Transverse colon (tissue), 4 donors: ENCODE data around the gene SOWAHA. TPM values are rescaled to one million over a fixed set of nuclear protein-coding genes. Genes with fewer than 3 reads are reported as not detected.
A peak's percentile ranks its signal among the peaks of the same experiment; 100 is the strongest.

ENCODE experiments used
- DNase-seq: peaks from one replicate; pipeline ENCODE4 v3.0.0-alpha.2; 2019
- H3K27ac ChIP-seq, 4 donors: fragments of 200-600 bp; sonication (generic); 2 replicates each; pipeline ENCODE4 v1.5.1; 2016 to 2018; ENCODE audit warnings: inconsistent platforms in 4 of 4
- H3K27me3 ChIP-seq: fragments of 200-600 bp; sonication (generic); 2 replicates; pipeline ENCODE4 v1.5.1; 2017; ENCODE audit warnings: inconsistent platforms
- H3K36me3 ChIP-seq, 4 donors: fragments of 200-600 bp; sonication (generic); 2 replicates each; pipeline ENCODE4 v1.5.1; 2017 to 2019; ENCODE audit warnings: inconsistent platforms in 4 of 4
- H3K4me1 ChIP-seq, 4 donors: fragments of 200-600 bp; sonication (generic); 2 replicates each; pipeline ENCODE4 v1.5.1; 2017 to 2020; ENCODE audit warnings: inconsistent platforms in 4 of 4
- H3K4me3 ChIP-seq, 4 donors: fragments of 200-600 bp; sonication (generic); 1 replicate in 1 of 4; 2 replicates in 3 of 4; pipeline versions ENCODE4 v1.5.1 to v1.6.1; 2017 to 2019; ENCODE audit warnings: inconsistent platforms in 4 of 4
- H3K9me3 ChIP-seq, 2 donors: fragments of 200-600 bp; sonication (generic); 2 replicates each; pipeline ENCODE4 v1.5.1; 2017 to 2019; ENCODE audit warnings: inconsistent platforms in 2 of 2
- EP300 ChIP-seq: sonication (generic); formaldehyde crosslinking; IDR thresholded peaks from one replicate; pipeline ENCODE4 v1.6.1; 2017; ENCODE audit warnings: antibody characterized with exemption, low read depth
- POLR2A ChIP-seq: fragments of 450-650 bp; IDR thresholded peaks from one replicate; pipeline ENCODE4 v1.6.1; 2016; ENCODE audit warnings: antibody characterized with exemption, mild to moderate bottlenecking, moderate library complexity
- POLR2AphosphoS5 ChIP-seq, 3 donors: sonication (generic); formaldehyde crosslinking; IDR thresholded peaks; one replicate each; pipeline ENCODE4 v1.6.1; 2016; ENCODE audit warnings: antibody characterized with exemption in 3 of 3
- WGBS, 2 donors: methylation state at CpG; one replicate each; pipeline ENCODE4 v1.1.5; 2018; ENCODE audit warnings: low coverage in 1 of 2; 5-methylcytosine and 5-hydroxymethylcytosine counted together
- in situ Hi-C, 4 donors: fragments of 200-750 bp; cut with MboI; loops; one replicate each; pipeline versions ENCODE4 v1.15.0 to v1.15.1; 2017; ENCODE audit warnings: low sequenced_read_pairs in 3 of 4, low pct_ligation_motif_present in 1 of 4, low pct_unique_long_range_greater_than_20kb in 1 of 4
- intact Hi-C: fragments of 100-400 bp; cut with DNase I; formaldehyde crosslinking; loops from one replicate; pipeline ENCODE4 v1.15.1; 2023; ENCODE audit warnings: low total_unique reads
- total RNA-seq, 4 donors: library from RNA; depleted of rRNA; stranded (reverse); fragments of >200 nt; gene quantifications; one replicate each; pipeline ENCODE4 v1.1.0, GENCODE V29; 2016
- TF ChIP-seq, protein P1 (sequence below), 5 experiments: fragments of 200-600 bp in 3 of 5; fragments of 450-650 bp in 2 of 5; sonication (generic) in 3 of 5; IDR thresholded peaks; 1 replicate in 2 of 5; 2 replicates in 3 of 5; pipeline ENCODE4 v1.5.1; 2016 to 2017; ENCODE audit warnings: antibody characterized with exemption in 5 of 5, inconsistent platforms in 3 of 5, mild to moderate bottlenecking in 2 of 5, moderate library complexity in 1 of 5

The SOWAHA gene
- total RNA-seq, 4 donors from 2014 or later: 35.2 to 93.5 (median 76.0) TPM

DNA sequence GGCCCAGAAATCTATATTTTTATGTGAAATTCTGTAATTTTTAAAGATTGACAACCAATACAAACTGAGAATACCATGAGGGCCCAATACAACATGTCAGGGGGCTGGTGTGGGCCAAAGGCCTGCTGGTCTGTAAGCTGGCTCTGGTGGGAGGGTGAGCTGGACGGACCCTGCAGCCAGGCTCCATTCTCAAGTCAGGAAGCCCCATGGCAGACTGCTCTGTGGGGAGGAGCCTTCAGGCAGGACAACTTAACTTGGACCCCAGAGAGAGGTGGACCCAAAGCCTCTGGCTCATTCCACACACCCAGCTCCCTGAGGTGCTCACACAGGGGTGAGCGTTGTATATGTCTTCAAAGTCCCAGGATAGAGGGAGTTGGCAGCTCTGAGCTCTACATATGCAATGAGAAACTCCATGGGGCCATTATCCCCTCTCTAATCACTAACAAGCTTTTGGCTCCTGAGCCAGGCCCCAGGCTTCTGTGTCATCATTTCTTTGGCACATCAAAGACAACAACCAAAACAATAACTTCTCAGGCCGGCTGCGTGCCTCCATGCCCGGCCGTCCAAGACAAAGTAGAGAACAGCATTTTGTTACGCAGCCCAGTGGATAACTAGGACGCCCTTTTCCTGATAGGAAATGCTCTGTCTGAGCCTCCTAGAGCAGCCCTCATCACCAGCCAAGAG, 42.5 kb upstream of the SOWAHA start:
- Histone ChIP-seq H3K4me3 (no peak overlapping the region), H3K9me3 (no peaks in the 10 kb centered on the region), H3K36me3 (no peaks in the 10 kb centered on the region), H3K27ac (peak overlapping the region in 1 of 4 donors; percentile 14), H3K4me1 (peaks cover 7 to 24% (median 17%) of the 10 kb centered on the region in 4 donors), H3K27me3 (no peaks in the 10 kb centered on the region)
- TF ChIP-seq POLR2A: no peak
- TF ChIP-seq EP300: no peak
- no peak for TF ChIP-seq POLR2AphosphoS5 (IDR thresholded peaks at IDR 0.05)
- TF ChIP-seq, protein P1, sequence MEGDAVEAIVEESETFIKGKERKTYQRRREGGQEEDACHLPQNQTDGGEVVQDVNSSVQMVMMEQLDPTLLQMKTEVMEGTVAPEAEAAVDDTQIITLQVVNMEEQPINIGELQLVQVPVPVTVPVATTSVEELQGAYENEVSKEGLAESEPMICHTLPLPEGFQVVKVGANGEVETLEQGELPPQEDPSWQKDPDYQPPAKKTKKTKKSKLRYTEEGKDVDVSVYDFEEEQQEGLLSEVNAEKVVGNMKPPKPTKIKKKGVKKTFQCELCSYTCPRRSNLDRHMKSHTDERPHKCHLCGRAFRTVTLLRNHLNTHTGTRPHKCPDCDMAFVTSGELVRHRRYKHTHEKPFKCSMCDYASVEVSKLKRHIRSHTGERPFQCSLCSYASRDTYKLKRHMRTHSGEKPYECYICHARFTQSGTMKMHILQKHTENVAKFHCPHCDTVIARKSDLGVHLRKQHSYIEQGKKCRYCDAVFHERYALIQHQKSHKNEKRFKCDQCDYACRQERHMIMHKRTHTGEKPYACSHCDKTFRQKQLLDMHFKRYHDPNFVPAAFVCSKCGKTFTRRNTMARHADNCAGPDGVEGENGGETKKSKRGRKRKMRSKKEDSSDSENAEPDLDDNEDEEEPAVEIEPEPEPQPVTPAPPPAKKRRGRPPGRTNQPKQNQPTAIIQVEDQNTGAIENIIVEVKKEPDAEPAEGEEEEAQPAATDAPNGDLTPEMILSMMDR (IDR thresholded peaks at IDR 0.05): no peak
- no peak for DNase-seq
- intact Hi-C loops (no loop called here), in situ Hi-C loops (no loop called here)
- 86% methylated on average over 7 of the region's 8 CpGs; no CpG with 5 or more reads in 1 of the 2 donors for WGBS, 2 donors

DNA sequence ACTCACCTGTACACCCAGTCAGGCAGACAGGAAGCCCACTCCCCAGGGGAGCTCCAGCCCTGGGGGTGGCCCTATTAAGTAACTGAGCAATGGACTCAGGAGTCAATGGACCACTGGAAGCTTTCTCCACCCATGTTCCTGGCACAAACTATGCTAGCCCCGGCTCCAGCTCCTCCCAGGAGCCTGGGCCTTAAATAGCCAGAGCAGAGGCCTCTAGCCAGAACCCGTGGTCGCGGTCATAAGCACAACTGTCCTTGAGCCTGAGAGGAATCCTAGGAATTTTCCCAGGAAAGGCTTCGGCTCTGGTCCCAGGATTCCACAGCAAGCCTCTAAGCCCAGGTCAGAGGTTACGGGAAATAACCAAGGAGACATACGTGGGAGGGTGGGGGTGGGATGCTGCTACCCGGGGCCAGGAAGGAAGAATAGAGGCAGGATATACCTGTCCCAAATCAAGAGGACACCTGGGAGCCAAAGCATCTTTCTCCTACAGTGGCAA, 41.6 kb upstream of the SOWAHA start:
- no peaks in the 10 kb centered on the region for H3K36me3 ChIP-seq

DNA sequence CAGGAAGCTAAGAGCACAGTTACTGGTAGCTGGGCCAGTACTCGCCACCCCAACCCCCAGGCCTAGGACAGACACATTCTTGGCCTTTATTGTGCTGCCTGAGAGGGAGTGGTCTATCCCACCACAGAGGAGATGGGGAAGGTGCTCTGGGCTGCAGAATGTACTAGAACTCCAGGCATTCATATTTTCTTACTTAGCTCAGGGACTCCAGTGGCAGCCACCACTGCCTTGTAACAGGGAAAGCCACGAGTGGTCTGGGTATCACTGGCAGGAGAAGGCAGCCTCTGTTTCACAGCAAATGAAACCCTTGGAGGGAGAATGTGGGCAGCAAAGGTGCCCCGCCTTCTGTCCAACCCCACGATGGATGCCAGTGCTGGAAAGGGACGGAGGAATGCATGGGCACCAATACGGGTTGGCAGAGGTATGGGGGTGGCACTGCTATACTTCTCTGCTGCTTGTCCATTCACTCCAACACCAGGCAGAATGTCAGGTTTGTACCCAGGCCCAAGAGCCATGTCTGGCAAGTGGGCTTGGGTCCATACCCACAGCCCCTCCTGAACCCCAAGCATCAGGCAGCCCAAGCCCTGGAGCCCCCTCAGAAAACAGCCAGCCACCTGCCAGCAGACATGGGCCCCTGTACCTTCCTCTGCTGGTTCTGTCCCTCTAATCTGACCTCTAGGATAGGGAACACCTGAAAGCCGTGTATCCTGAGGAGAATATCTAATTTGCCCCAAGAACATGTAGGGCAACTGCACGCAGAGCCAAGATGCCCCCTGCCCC, 40.6 kb upstream of the SOWAHA start:
- H3K4me3 ChIP-seq: no peak overlapping the region
- H3K9me3 ChIP-seq: no peaks in the 10 kb centered on the region
- H3K27ac ChIP-seq: peak overlapping the region in 2 of 4 donors; percentile 30 to 56
- no peak for DNase-seq
- intact Hi-C loops (no loop called here), in situ Hi-C loops (no loop called here)
- no peaks in the 10 kb centered on the region for H3K36me3 ChIP-seq
- no peak for TF ChIP-seq POLR2A
- TF ChIP-seq POLR2AphosphoS5 (IDR thresholded peaks at IDR 0.05): no peak
- TF ChIP-seq, protein P1 (IDR thresholded peaks at IDR 0.05): no peak
- TF ChIP-seq EP300: no peak
- peaks cover 7 to 27% (median 22%) of the 10 kb centered on the region in 4 donors for H3K4me1 ChIP-seq
- no peaks in the 10 kb centered on the region for H3K27me3 ChIP-seq
- WGBS, 2 donors: 89% methylated on average over 8 of the region's 8 CpGs; no CpG with 5 or more reads in 1 of the 2 donors

More for the DNA sequence above, 41.6 kb upstream of the SOWAHA start:
- Histone ChIP-seq H3K27ac (peak overlapping the region in 2 of 4 donors; percentile 22 to 56), H3K4me3 (no peak overlapping the region), H3K27me3 (no peaks in the 10 kb centered on the region), H3K9me3 (no peaks in the 10 kb centered on the region), H3K4me1 (peaks cover 7 to 33% (median 26%) of the 10 kb centered on the region in 4 donors)
- intact Hi-C loops (no loop called here), in situ Hi-C loops (no loop called here)
- TF ChIP-seq EP300: no peak
- TF ChIP-seq POLR2AphosphoS5 (IDR thresholded peaks at IDR 0.05): no peak
- TF ChIP-seq POLR2A: no peak
- TF ChIP-seq, protein P1 (IDR thresholded peaks at IDR 0.05): no peak
- WGBS, 2 donors: 89% methylated on average over 8 of the region's 8 CpGs; no CpG with 5 or more reads in 1 of the 2 donors
- DNase-seq: no peak

DNA sequence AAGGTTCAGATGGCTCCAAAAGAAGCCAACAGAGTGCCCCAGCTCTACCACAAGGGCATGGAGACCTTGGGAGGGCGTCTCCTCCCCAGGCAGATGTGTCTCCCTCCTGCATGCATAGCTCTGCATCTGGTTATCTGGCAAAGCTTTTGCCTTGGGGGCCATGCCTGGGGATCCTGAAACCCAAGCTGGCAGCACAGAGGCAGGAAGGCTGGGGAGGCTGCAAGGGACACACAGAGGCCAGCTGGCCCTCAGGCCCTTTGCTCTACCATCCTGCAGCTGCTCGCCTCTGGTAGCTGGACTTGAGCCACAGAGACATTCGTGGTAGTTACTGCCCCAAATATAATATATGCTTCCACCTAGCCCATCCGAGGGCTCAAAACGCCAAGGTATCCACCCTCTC, 40.0 kb upstream of the SOWAHA start:
- H3K27me3 ChIP-seq: no peaks in the 10 kb centered on the region
- no peak for DNase-seq
- H3K4me1 ChIP-seq: peaks cover 7 to 30% (median 23%) of the 10 kb centered on the region in 4 donors
- H3K27ac ChIP-seq: no peak overlapping the region
- no peaks in the 10 kb centered on the region for H3K36me3 ChIP-seq
- intact Hi-C loops: no loop called here
- WGBS, 2 donors: 88% methylated on average over 5 of the region's 5 CpGs; no CpG with 5 or more reads in 1 of the 2 donors
- no peak for TF ChIP-seq POLR2AphosphoS5 (IDR thresholded peaks at IDR 0.05)
- TF ChIP-seq EP300: no peak
- TF ChIP-seq, protein P1 (IDR thresholded peaks at IDR 0.05): no peak
- no peak for TF ChIP-seq POLR2A
- in situ Hi-C loops: no loop called here
- H3K9me3 ChIP-seq: no peaks in the 10 kb centered on the region
- no peak overlapping the region for H3K4me3 ChIP-seq
